ENCODE data around the gene LUZP2.

GRCh38 chr11:24496736-24497725, at the start of gene LUZP2:
- TF ChIP-seq CTCF (IDR thresholded peaks at IDR 0.05; ENCODE audit: low read length) (no peak), EZH2phosphoT487 (IDR thresholded peaks at IDR 0.05; ENCODE audit: low read length) (no peak)
